Stomach (tissue), 9 donors: ENCODE data around the gene BRF1. TPM values are rescaled to one million over a fixed set of nuclear protein-coding genes. Genes with fewer than 3 reads are reported as not detected.

ENCODE experiments used
- DNase-seq, 2 donors: peaks; one replicate each; pipeline versions ENCODE4 v3.0.0 to v3.0.0-alpha.2; 2013 to 2019
- H3K27ac ChIP-seq, 5 donors: fragments of 200-600 bp in 4 of 5; sonication (generic) in 4 of 5; one replicate each; pipeline ENCODE4 v1.5.1; 2013 to 2019; ENCODE audit warnings: mild to moderate bottlenecking in 1 of 5, moderate library complexity in 1 of 5
- H3K27me3 ChIP-seq, 3 donors: fragments of 200-600 bp; sonication (generic); one replicate each; pipeline ENCODE4 v1.5.1; 2017 to 2019; ENCODE audit warnings: mixed run types in 1 of 3
- H3K36me3 ChIP-seq, 4 donors: fragments of 200-600 bp; sonication (generic); 1 replicate in 3 of 4; 2 replicates in 1 of 4; pipeline ENCODE4 v1.5.1; 2016 to 2019
- H3K4me1 ChIP-seq, 4 donors: fragments of 200-600 bp; sonication (generic); one replicate each; pipeline ENCODE4 v1.5.1; 2016 to 2019
- H3K4me3 ChIP-seq, 4 donors: fragments of 200-600 bp; sonication (generic) in 3 of 4; one replicate each; pipeline ENCODE4 v1.5.1; 2016 to 2019; ENCODE audit warnings: mild to moderate bottlenecking in 1 of 4
- H3K9me3 ChIP-seq, 4 donors: fragments of 200-600 bp; sonication (generic); one replicate each; pipeline ENCODE4 v1.5.1; 2016 to 2019
- CTCF ChIP-seq, 7 experiments: fragments of 450-650 bp in 4 of 7; fragments of 200-600 bp in 3 of 7; sonication (generic) in 3 of 7; IDR thresholded peaks; one replicate each; pipeline ENCODE4 v1.5.1; 2016 to 2019; ENCODE audit warnings: antibody characterized with exemption in 7 of 7, control low read depth in 2 of 7, mild to moderate bottlenecking in 1 of 7
- EP300 ChIP-seq: sonication (generic); formaldehyde crosslinking; IDR thresholded peaks from one replicate; pipeline ENCODE4 v1.6.1; 2017; ENCODE audit warnings: antibody characterized with exemption
- POLR2A ChIP-seq, 4 donors: fragments of 450-650 bp; IDR thresholded peaks; one replicate each; pipeline ENCODE4 v1.6.1; 2016; ENCODE audit warnings: antibody characterized with exemption in 4 of 4, control low read depth in 2 of 4, mild to moderate bottlenecking in 1 of 4, moderate library complexity in 1 of 4
- POLR2AphosphoS5 ChIP-seq, 3 donors: sonication (generic); formaldehyde crosslinking; IDR thresholded peaks; one replicate each; pipeline ENCODE4 v1.6.1; 2016; ENCODE audit warnings: antibody characterized with exemption in 3 of 3
- WGBS, 5 donors: extraction: QIAGEN DNeasy Blood & Tissue Kit in 3 of 5; methylation state at CpG; one replicate each; pipeline versions ENCODE4 v1.1.5 to v1.1.7; 2013 to 2018; 5-methylcytosine and 5-hydroxymethylcytosine counted together
- intact Hi-C: fragments of 100-400 bp; cut with DNase I; formaldehyde crosslinking; loops from one replicate; pipeline ENCODE4 v1.15.1; 2023; ENCODE audit warnings: low total_unique reads
- polyA plus RNA-seq, 3 donors: library from polyadenylated mRNA; stranded (reverse); fragments of 200-250 nt; gene quantifications; one replicate each; pipeline ENCODE4 v1.2.3, GENCODE V29; 2013
- total RNA-seq, 5 donors: library from RNA; depleted of rRNA; stranded (reverse); fragments of >200 nt; gene quantifications; one replicate each; pipeline versions ENCODE4 v1.1.0 to v1.2.3, GENCODE V29; 2014 to 2016
- donor health status: healthy with polysubstance abuse.
- donor health status: Bipolar disorder and iron deficiency.
- donor health status: healthy.

The BRF1 gene
- total and polyA plus RNA-seq, 8 donors = 9.2 to 141 (median 33.9) TPM

- Histone ChIP-seq H3K27me3 (peaks cover 0 to 50% (median 16%) of the 10 kb centered on the region in 3 donors), H3K36me3 (peaks cover 0 to 6% (median 0%) of the 10 kb centered on the region in 4 donors), H3K4me3 (no peak overlapping the region), H3K27ac (peak overlapping the region in 2 of 5 donors; percentile 2 to 5), H3K4me1 (peaks cover 30 to 48% (median 42%) of the 10 kb centered on the region in 4 donors), H3K9me3 (no peaks in the 10 kb centered on the region)
- no peak for TF ChIP-seq POLR2A (IDR thresholded peaks at IDR 0.05)
- TF ChIP-seq POLR2AphosphoS5 (IDR thresholded peaks at IDR 0.05) = no peak
- TF ChIP-seq EP300 = no peak
- no peak for TF ChIP-seq CTCF (IDR thresholded peaks at IDR 0.05)
- WGBS, 5 donors = 9 to 40% (median 27%) methylated on average over 2 to 19 of the region's 19 CpGs
- intact Hi-C loops = no loop called here
- DNase-seq = peak; percentile 34 to 70
Measured at GRCh38 chr14:105171004-105171673, 129.7 kb downstream of the BRF1 start.

GRCh38 chr14:105169776-105170655 lies 130.8 kb downstream of the BRF1 start:
- no peak for DNase-seq
- 72 to 81% (median 77%) methylated on average over 11 to 22 of the region's 22 CpGs for WGBS, 5 donors
- TF ChIP-seq CTCF (IDR thresholded peaks at IDR 0.05) = no peak
- no peak for TF ChIP-seq EP300
- TF ChIP-seq POLR2A (IDR thresholded peaks at IDR 0.05) = no peak
- no peak for TF ChIP-seq POLR2AphosphoS5 (IDR thresholded peaks at IDR 0.05)
- Histone ChIP-seq H3K27ac (no peak overlapping the region), H3K27me3 (peaks cover 0 to 62% (median 17%) of the 10 kb centered on the region in 3 donors), H3K9me3 (no peaks in the 10 kb centered on the region), H3K4me3 (no peak overlapping the region), H3K4me1 (peaks cover 30 to 55% (median 48%) of the 10 kb centered on the region in 4 donors), H3K36me3 (no peaks in the 10 kb centered on the region)
- intact Hi-C loops = no loop called here

GRCh38 chr14:105168979-105169507 lies 131.8 kb downstream of the BRF1 start:
- intact Hi-C loops = no loop called here
- Histone ChIP-seq H3K27ac (peak overlapping the region in 2 of 5 donors; percentile 46 to 54), H3K27me3 (peaks cover 0 to 71% (median 17%) of the 10 kb centered on the region in 3 donors), H3K9me3 (no peaks in the 10 kb centered on the region), H3K36me3 (no peaks in the 10 kb centered on the region), H3K4me1 (peaks cover 30 to 56% (median 49%) of the 10 kb centered on the region in 4 donors), H3K4me3 (peak overlapping the region; percentile 30 to 47 (median 42))
- DNase-seq = peak in 1 of 2 donors; percentile 73
- WGBS, 5 donors = 8 to 19% (median 10%) methylated on average over 16 to 54 of the region's 54 CpGs
- TF ChIP-seq POLR2AphosphoS5 (IDR thresholded peaks at IDR 0.05) (no peak), POLR2A (IDR thresholded peaks at IDR 0.05) (no peak), CTCF (IDR thresholded peaks at IDR 0.05) (peak in 3 of 7 experiments; percentile 8 to 28 (median 14)), EP300 (no peak)

- peak within 1 kb of the TSS in 2 of 5 donors; percentile 46 to 54 for H3K27ac ChIP-seq
- H3K36me3 ChIP-seq = no peaks in the 10 kb centered on the region
- peaks cover 0 to 75% (median 17%) of the 10 kb centered on the region in 3 donors for H3K27me3 ChIP-seq
- peaks cover 30 to 56% (median 48%) of the 10 kb centered on the region in 4 donors for H3K4me1 ChIP-seq
- H3K9me3 ChIP-seq = no peaks in the 10 kb centered on the region
- intact Hi-C loops = no loop called here
- no peak for TF ChIP-seq CTCF (IDR thresholded peaks at IDR 0.05)
- TF ChIP-seq POLR2AphosphoS5 (IDR thresholded peaks at IDR 0.05) = no peak
- TF ChIP-seq POLR2A (IDR thresholded peaks at IDR 0.05) = no peak
- no peak for TF ChIP-seq EP300
- WGBS, 5 donors = 0 to 4% (median 1%) methylated on average over 5 to 80 of the region's 84 CpGs; no CpG with 5 or more reads in 1 of the 5 donors
- peak; percentile 67 to 76 for DNase-seq
- peak within 1 kb of the TSS; percentile 43 to 62 (median 52) for H3K4me3 ChIP-seq
Measured at GRCh38 chr14:105168496-105168978, 132.3 kb downstream of the BRF1 start, which contains the start of gene JAG2. JAG2 (minus strand) TSS chr14:105168776; CDS start chr14:105168420, 356 bp downstream.
